ENCODE results near the gene NPHP4. TPM values are rescaled to one million over a fixed set of nuclear protein-coding genes. Genes with fewer than 3 reads are reported as not detected.

NPHP4 gene
- total RNA-seq, 2 experiments from 2014 or later: 13.4 to 24.2 TPM

- no peak overlapping the region for H3K27ac ChIP-seq (ENCODE audit: low read depth, low read length, poor library complexity, severe bottlenecking)
- no peak overlapping the region for H3K4me2 ChIP-seq (ENCODE audit: low read length)
- CTCF ChIA-PET (ENCODE audit: unreplicated experiment): no interaction called here
- no peak overlapping the region for H2AFZ ChIP-seq (ENCODE audit: low read length)
- no peaks in the 10 kb centered on the region for H4K20me1 ChIP-seq (ENCODE audit: insufficient read depth, low read length)
- no peak for TF ChIP-seq CTCF (conservative IDR thresholded peaks at IDR 0.05; ENCODE audit: low read length)
- no peak for TF ChIP-seq EZH2phosphoT487 (IDR thresholded peaks at IDR 0.05; ENCODE audit: borderline replicate concordance, low read depth, low read length)
- H3K4me1 ChIP-seq (ENCODE audit: insufficient read depth, low read length, poor library complexity, severe bottlenecking): peaks cover 9% of the 10 kb centered on the region
- H3K36me3 ChIP-seq (ENCODE audit: insufficient read depth, low read length): no peaks in the 10 kb centered on the region
- H3K9me3 ChIP-seq (ENCODE audit: low read length): no peaks in the 10 kb centered on the region
- no peak overlapping the region for H3K4me3 ChIP-seq (ENCODE audit: low read depth, low read length, poor library complexity, severe bottlenecking)
- POLR2A ChIA-PET: no interaction called here
- no peaks in the 10 kb centered on the region for H3K79me2 ChIP-seq (ENCODE audit: insufficient read depth, low read depth, low read length)
- peak; percentile 13 for DNase-seq (ENCODE audit: low spot score)
- no peaks in the 10 kb centered on the region for H3K9me2 ChIP-seq (ENCODE audit: insufficient read depth, low read length)
- BruUV-seq (replicated peaks): no TSS peak
- intact Hi-C loops (cut with micrococcal nuclease; ENCODE audit: unreplicated experiment): no loop called here
Measured at GRCh38 chr1:5901841-5902240, 90.4 kb downstream of the NPHP4 start.

- TF ChIP-seq CTCF (conservative IDR thresholded peaks at IDR 0.05; ENCODE audit: low read length) (no peak), EZH2phosphoT487 (IDR thresholded peaks at IDR 0.05; ENCODE audit: borderline replicate concordance, low read depth, low read length) (no peak)
- ChIA-PET POLR2A (no interaction called here), CTCF (ENCODE audit: unreplicated experiment) (no interaction called here)
- no peak overlapping the region for H3K4me3 ChIP-seq (ENCODE audit: low read depth, low read length, poor library complexity, severe bottlenecking)
- no peak overlapping the region for H2AFZ ChIP-seq (ENCODE audit: low read length)
- DNase-seq (ENCODE audit: low spot score): no peak
- intact Hi-C loops (cut with micrococcal nuclease; ENCODE audit: unreplicated experiment): no loop called here
- no peak overlapping the region for H3K27ac ChIP-seq (ENCODE audit: low read depth, low read length, poor library complexity, severe bottlenecking)
- no peaks in the 10 kb centered on the region for H3K9me2 ChIP-seq (ENCODE audit: insufficient read depth, low read length)
- peaks cover 9% of the 10 kb centered on the region for H3K4me1 ChIP-seq (ENCODE audit: insufficient read depth, low read length, poor library complexity, severe bottlenecking)
- no peaks in the 10 kb centered on the region for H3K9me3 ChIP-seq (ENCODE audit: low read length)
- H3K79me2 ChIP-seq (ENCODE audit: insufficient read depth, low read depth, low read length): no peaks in the 10 kb centered on the region
- H3K36me3 ChIP-seq (ENCODE audit: insufficient read depth, low read length): no peaks in the 10 kb centered on the region
- no peaks in the 10 kb centered on the region for H4K20me1 ChIP-seq (ENCODE audit: insufficient read depth, low read length)
- BruUV-seq (replicated peaks): no TSS peak
- no peak overlapping the region for H3K4me2 ChIP-seq (ENCODE audit: low read length)
Measured at GRCh38 chr1:5901150-5901549, 91.1 kb downstream of the NPHP4 start.

- no peak overlapping the region for H2AFZ ChIP-seq (ENCODE audit: low read length)
- no peak overlapping the region for H3K4me3 ChIP-seq (ENCODE audit: low read depth, low read length, poor library complexity, severe bottlenecking)
- no peaks in the 10 kb centered on the region for H4K20me1 ChIP-seq (ENCODE audit: insufficient read depth, low read length)
- intact Hi-C loops (cut with micrococcal nuclease; ENCODE audit: unreplicated experiment): no loop called here
- DNase-seq (ENCODE audit: low spot score): no peak
- no peaks in the 10 kb centered on the region for H3K79me2 ChIP-seq (ENCODE audit: insufficient read depth, low read depth, low read length)
- no peaks in the 10 kb centered on the region for H3K36me3 ChIP-seq (ENCODE audit: insufficient read depth, low read length)
- no TSS peak for BruUV-seq (replicated peaks)
- H3K4me1 ChIP-seq (ENCODE audit: insufficient read depth, low read length, poor library complexity, severe bottlenecking): peaks cover 9% of the 10 kb centered on the region
- H3K9me2 ChIP-seq (ENCODE audit: insufficient read depth, low read length): no peaks in the 10 kb centered on the region
- no peaks in the 10 kb centered on the region for H3K9me3 ChIP-seq (ENCODE audit: low read length)
- no peak overlapping the region for H3K27ac ChIP-seq (ENCODE audit: low read depth, low read length, poor library complexity, severe bottlenecking)
- H3K4me2 ChIP-seq (ENCODE audit: low read length): no peak overlapping the region
- no peak for TF ChIP-seq CTCF (conservative IDR thresholded peaks at IDR 0.05; ENCODE audit: low read length)
- no peak for TF ChIP-seq EZH2phosphoT487 (IDR thresholded peaks at IDR 0.05; ENCODE audit: borderline replicate concordance, low read depth, low read length)
- POLR2A ChIA-PET: no interaction called here
- CTCF ChIA-PET (ENCODE audit: unreplicated experiment): no interaction called here
Measured at GRCh38 chr1:5898266-5898665, 94.0 kb downstream of the NPHP4 start.
